H9 (cell line): ENCODE results near the gene BLOC1S1. TPM values are rescaled to one million over a fixed set of nuclear protein-coding genes. Genes with fewer than 3 reads are reported as not detected.

ENCODE experiments used
- DNase-seq: peaks from one replicate; pipeline ENCODE4 v3.0.0-alpha.2; 2017
- H2AFZ ChIP-seq: one replicate; pipeline ENCODE4 v1.6.1; 2013; ENCODE audit warnings: mild to moderate bottlenecking, low read length, control low read depth, moderate library complexity
- H2AK5ac ChIP-seq: 2 replicates; pipeline ENCODE4 v1.6.1; 2013; ENCODE audit warnings: low read length, control low read depth, mixed read lengths; ENCODE audit not compliant: insufficient read length
- H2BK120ac ChIP-seq: one replicate; pipeline ENCODE4 v1.6.1; 2013; ENCODE audit warnings: low read depth, mild to moderate bottlenecking, low read length, control low read depth, inconsistent platforms; ENCODE audit not compliant: poor library complexity, severe bottlenecking
- H2BK12ac ChIP-seq: 2 replicates; pipeline ENCODE4 v1.6.1; 2013; ENCODE audit warnings: low read length, control low read depth, mixed read lengths, low read depth; ENCODE audit not compliant: insufficient read length
- H2BK15ac ChIP-seq: 2 replicates; pipeline ENCODE4 v1.6.1; 2013; ENCODE audit warnings: low read depth, low read length, control low read depth
- H2BK20ac ChIP-seq: one replicate; pipeline ENCODE4 v1.6.1; 2013; ENCODE audit warnings: low read depth, mild to moderate bottlenecking, low read length, control low read depth, inconsistent platforms; ENCODE audit not compliant: poor library complexity, severe bottlenecking
- H2BK5ac ChIP-seq: 2 replicates; pipeline ENCODE4 v1.6.1; 2013; ENCODE audit warnings: low read length, control low read depth, mixed read lengths; ENCODE audit not compliant: insufficient read length
- H3K14ac ChIP-seq: 2 replicates; pipeline ENCODE4 v1.6.1; 2013; ENCODE audit warnings: low read length, control low read depth; ENCODE audit not compliant: insufficient read depth
- H3K18ac ChIP-seq: 2 replicates; pipeline ENCODE4 v1.6.1; 2013; ENCODE audit warnings: low read depth, mild to moderate bottlenecking, mixed read lengths, low read length, control low read depth; ENCODE audit not compliant: insufficient read length
- H3K23ac ChIP-seq: 2 replicates; pipeline ENCODE4 v1.6.1; 2013; ENCODE audit warnings: low read length, control low read depth, mixed read lengths, low read depth; ENCODE audit not compliant: insufficient read length
- H3K23me2 ChIP-seq: 2 replicates; pipeline ENCODE4 v1.6.1; 2013; ENCODE audit warnings: low read depth, mild to moderate bottlenecking, mixed read lengths, low read length, control low read depth; ENCODE audit not compliant: insufficient read length, poor library complexity, severe bottlenecking
- H3K27ac ChIP-seq: 2 replicates; pipeline ENCODE4 v1.5.1; 2013; ENCODE audit warnings: low read length, control low read depth, mixed read lengths, low read depth; ENCODE audit not compliant: insufficient read length
- H3K27me3 ChIP-seq: 2 replicates; pipeline ENCODE4 v1.6.1; 2013; ENCODE audit warnings: low read length, control low read depth, inconsistent platforms; ENCODE audit not compliant: insufficient read depth
- H3K4ac ChIP-seq: 2 replicates; pipeline ENCODE4 v1.6.1; 2013; ENCODE audit warnings: low read depth, mild to moderate bottlenecking, control low read depth, inconsistent platforms, low read length, moderate library complexity
- H3K4me1 ChIP-seq: 2 replicates; pipeline ENCODE4 v1.6.1; 2013; ENCODE audit warnings: low read length, control low read depth, inconsistent platforms; ENCODE audit not compliant: insufficient read depth
- H3K4me2 ChIP-seq: 2 replicates; pipeline ENCODE4 v1.6.1; 2013; ENCODE audit warnings: low read length, control low read depth, mixed read lengths; ENCODE audit not compliant: insufficient read length, insufficient read depth
- H3K56ac ChIP-seq: 2 replicates; pipeline ENCODE4 v1.6.1; 2013; ENCODE audit warnings: low read depth, mild to moderate bottlenecking, mixed read lengths, low read length, control low read depth; ENCODE audit not compliant: insufficient read length
- H3K79me1 ChIP-seq: 2 replicates; pipeline ENCODE4 v1.6.1; 2013; ENCODE audit warnings: low read depth, mild to moderate bottlenecking, moderate library complexity, low read length, control low read depth, inconsistent platforms; ENCODE audit not compliant: insufficient read depth, poor library complexity, severe bottlenecking
- H3K79me2 ChIP-seq: 2 replicates; pipeline ENCODE4 v1.6.1; 2013; ENCODE audit warnings: low read length, control low read depth, inconsistent platforms; ENCODE audit not compliant: insufficient read depth
- H3K9ac ChIP-seq: 2 replicates; pipeline ENCODE4 v1.6.1; 2013; ENCODE audit warnings: low read length, control low read depth, mixed read lengths; ENCODE audit not compliant: insufficient read length; ENCODE audit errors: extremely low read depth
- H3K9me3 ChIP-seq: one replicate; pipeline ENCODE4 v1.6.1; 2013; ENCODE audit warnings: low read depth, low read length, inconsistent platforms; ENCODE audit not compliant: control insufficient read depth
- H3T11ph ChIP-seq: one replicate; pipeline ENCODE4 v1.6.1; 2013; ENCODE audit warnings: mild to moderate bottlenecking, low read length, control low read depth, inconsistent platforms
- H4K20me1 ChIP-seq: one replicate; pipeline ENCODE4 v1.6.1; 2013; ENCODE audit not compliant: control insufficient read depth, insufficient read length, insufficient read depth
- H4K5ac ChIP-seq: 2 replicates; pipeline ENCODE4 v1.6.1; 2013; ENCODE audit warnings: low read depth, mild to moderate bottlenecking, mixed read lengths, low read length, control low read depth; ENCODE audit not compliant: insufficient read length
- H4K8ac ChIP-seq: replicated peaks from 2 replicates; pipeline ENCODE4 v1.6.1; 2013; ENCODE audit warnings: low read length, control low read depth, mixed read lengths, low read depth; ENCODE audit not compliant: insufficient read length
- H4K91ac ChIP-seq: 2 replicates; pipeline ENCODE4 v1.6.1; 2013; ENCODE audit warnings: low read depth, mild to moderate bottlenecking, moderate library complexity, mixed read lengths, low read length, control low read depth; ENCODE audit not compliant: insufficient read length
- H3K27ac Mint-ChIP-seq, 3 experiments: 2 replicates in 2 of 3; 3 replicates in 1 of 3; pipeline ENCODE4 v1.8.0; 2020 to 2021; ENCODE audit warnings: mixed read lengths in 3 of 3, mild to moderate bottlenecking in 1 of 3, moderate library complexity in 1 of 3
- H3K27me3 Mint-ChIP-seq: 2 replicates; pipeline ENCODE4 v1.8.0; 2021; ENCODE audit warnings: low read depth, mild to moderate bottlenecking, moderate library complexity, mixed read lengths
- H3K36me3 Mint-ChIP-seq, 3 experiments: 2 replicates in 2 of 3; 3 replicates in 1 of 3; pipeline ENCODE4 v1.8.0; 2020 to 2021; ENCODE audit warnings: low read depth in 3 of 3, mixed read lengths in 3 of 3; ENCODE audit not compliant: insufficient read depth in 1 of 3
- H3K4me1 Mint-ChIP-seq, 2 experiments: 2 replicates each; pipeline ENCODE4 v1.8.0; 2020; ENCODE audit warnings: mixed read lengths in 2 of 2
- H3K4me3 Mint-ChIP-seq, 2 experiments: 2 replicates in 1 of 2; 3 replicates in 1 of 2; pipeline ENCODE4 v1.8.0; 2020 to 2021; ENCODE audit warnings: mild to moderate bottlenecking in 2 of 2, mixed read lengths in 2 of 2, moderate library complexity in 1 of 2
- H3K9me3 Mint-ChIP-seq, 2 experiments: 2 replicates in 1 of 2; 3 replicates in 1 of 2; pipeline ENCODE4 v1.8.0; 2020; ENCODE audit warnings: mild to moderate bottlenecking in 2 of 2, mixed read lengths in 2 of 2, moderate library complexity in 1 of 2
- CTCF ChIP-seq: fragments of 200-600 bp; sonication (generic); conservative IDR thresholded peaks from 3 replicates; pipeline ENCODE4 v1.8.0; 2021; ENCODE audit warnings: antibody characterized with exemption, mild to moderate bottlenecking
- WGBS: extraction: QIAGEN DNeasy Blood & Tissue Kit; methylation state at CpG from one replicate; pipeline ENCODE4 v1.1.7; 2013; ENCODE audit warnings: missing lambda C conversion rate, low lambda C conversion rate, mixed read lengths; ENCODE audit not compliant: insufficient read length; ENCODE audit errors: extremely low coverage; 5-methylcytosine and 5-hydroxymethylcytosine counted together
- total RNA-seq: library from RNA; stranded (reverse); gene quantifications from 2 replicates; pipeline ENCODE4 v1.2.1, GENCODE V29; 2021

The BLOC1S1 gene
- total RNA-seq, 1 experiment from 2014 or later = 108 TPM

DNA sequence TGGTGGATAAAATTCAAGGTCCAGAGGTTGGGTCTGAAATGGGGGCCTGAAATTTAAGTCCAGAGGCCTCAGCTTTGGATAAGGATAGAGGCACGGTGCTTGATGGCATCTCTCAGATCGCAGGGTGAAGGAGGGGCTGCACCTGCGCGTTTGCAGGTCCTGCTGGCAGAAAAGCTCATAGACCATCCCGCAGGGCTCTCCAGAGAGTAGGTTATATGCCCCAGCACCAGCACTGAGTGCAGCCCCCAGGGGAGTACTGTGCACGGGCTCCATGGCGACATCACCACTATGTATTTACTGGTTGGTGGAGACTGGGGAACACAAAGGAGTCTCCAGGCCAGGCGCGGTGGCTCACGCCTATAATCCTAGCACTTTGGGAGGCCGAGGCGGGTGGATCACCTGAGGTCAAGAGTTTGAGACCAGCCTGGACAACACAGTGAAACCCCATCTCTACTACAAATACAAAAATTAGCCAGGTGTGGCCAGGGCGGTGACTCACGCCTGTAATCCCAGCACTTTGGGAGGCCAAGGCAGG lies 17.2 kb downstream of the BLOC1S1 start:
- H3K4me3 Mint-ChIP-seq = no peak overlapping the region
- Histone ChIP-seq H2BK15ac (no peak overlapping the region), H2BK12ac (no peak overlapping the region), H3K4me2 (no peak overlapping the region), H3K23me2 (peaks cover 12% of the 10 kb centered on the region), H4K91ac (no peak overlapping the region), H2BK20ac (no peak overlapping the region), H2AFZ (no peak overlapping the region), H3K27ac (no peak overlapping the region), H3K4me1 (no peaks in the 10 kb centered on the region; the same call in 1 of the 2 replicates), H3K14ac (no peak overlapping the region), H2BK5ac (no peak overlapping the region), H4K20me1 (peaks cover 2% of the 10 kb centered on the region), H3K27me3 (no peaks in the 10 kb centered on the region), H3K9me3 (no peaks in the 10 kb centered on the region), H2BK120ac (no peak overlapping the region), H4K5ac (no peak overlapping the region), H2AK5ac (no peak overlapping the region), H3K79me2 (no peaks in the 10 kb centered on the region; the same call in 1 of the 2 replicates), H3K4ac (no peak overlapping the region), H3K56ac (no peak overlapping the region), H4K8ac (no peak overlapping the region), H3K18ac (no peak overlapping the region), H3K23ac (no peak overlapping the region), H3K79me1 (no peaks in the 10 kb centered on the region), H3T11ph (no peak overlapping the region), H3K9ac (no peak overlapping the region)
- WGBS = no CpG with 5 or more reads among the region's 14 CpGs
- no peak for TF ChIP-seq CTCF
- peaks cover 31 to 37% of the 10 kb centered on the region in 2 experiments for H3K4me1 Mint-ChIP-seq
- no peaks in the 10 kb centered on the region; a peak in 1 of 7 replicates for H3K36me3 Mint-ChIP-seq
- H3K9me3 Mint-ChIP-seq = no peaks in the 10 kb centered on the region; a peak in 1 of 5 replicates
- DNase-seq = no peak
- no peak overlapping the region for H3K27ac Mint-ChIP-seq
- H3K27me3 Mint-ChIP-seq = no peaks in the 10 kb centered on the region; the same call in 1 of the 2 replicates
